IMR-90 (cell line): ENCODE measurements around the gene HEPHL1. TPM values are rescaled to one million over a fixed set of nuclear protein-coding genes. Genes with fewer than 3 reads are reported as not detected.

Experiments
- ATAC-seq: fragments of 200-7000 bp; cut with Tn5 transposase; 2 replicates; pipeline ENCODE4 v1.9.1; 2020; ENCODE audit warnings: low read depth, mild to moderate bottlenecking, moderate library complexity
- BruUV-seq: library from RNA; stranded (reverse); fragments of 400-500 nt; replicated peaks from 2 replicates; lab custom pipeline; 2021; lab: Mats Ljungman, UMichigan
- CTCF ChIA-PET: fragments of 300-600 bp; formaldehyde crosslinking; extraction: SDS; loops from one replicate; lab custom pipeline; 2021; ENCODE audit warnings: antibody characterized with exemption; lab: Yijun Ruan, JAX
- POLR2A ChIA-PET: fragments of 300-600 bp; sonication (Branson Sonifier 250); formaldehyde crosslinking; loops from one replicate; lab custom pipeline; 2022; ENCODE audit warnings: antibody characterized with exemption; ENCODE audit not compliant: unreplicated experiment; lab: Charles Lee
- DNase-seq: peaks from one replicate; pipeline ENCODE4 v3.0.0; 2013
- H2AFZ ChIP-seq: replicated peaks from 2 replicates; pipeline ENCODE3; 2013; ENCODE audit warnings: low read length, mild to moderate bottlenecking; ENCODE audit not compliant: poor library complexity
- H2AK5ac ChIP-seq: 2 replicates; pipeline ENCODE4 v1.6.1; 2013; ENCODE audit warnings: low read depth, low read length, inconsistent platforms
- H2AK9ac ChIP-seq: replicated peaks from 2 replicates; pipeline ENCODE3; 2013; ENCODE audit warnings: mild to moderate bottlenecking, low read depth, low read length, moderate library complexity; ENCODE audit not compliant: poor library complexity
- H2BK120ac ChIP-seq: 2 replicates; pipeline ENCODE4 v1.6.1; 2013; ENCODE audit warnings: low read depth, low read length, inconsistent platforms
- H2BK15ac ChIP-seq: 3 replicates; pipeline ENCODE4 v1.6.1; 2013; ENCODE audit warnings: low read depth, low read length, inconsistent platforms
- H2BK20ac ChIP-seq: 2 replicates; pipeline ENCODE4 v1.6.1; 2013; ENCODE audit warnings: low read depth, mild to moderate bottlenecking, inconsistent platforms, low read length, moderate library complexity
- H2BK5ac ChIP-seq: 2 replicates; pipeline ENCODE4 v1.6.1; 2013; ENCODE audit warnings: mild to moderate bottlenecking, low read depth, low read length, inconsistent platforms; ENCODE audit not compliant: poor library complexity, severe bottlenecking
- H3K14ac ChIP-seq: replicated peaks from 2 replicates; pipeline ENCODE4 v1.6.1; 2013; ENCODE audit warnings: low read depth, low read length, inconsistent platforms
- H3K18ac ChIP-seq: 2 replicates; pipeline ENCODE4 v1.6.1; 2013; ENCODE audit warnings: low read depth, low read length, control low read depth
- H3K23ac ChIP-seq: 2 replicates; pipeline ENCODE4 v1.6.1; 2013; ENCODE audit warnings: low read depth, low read length, inconsistent platforms
- H3K27ac ChIP-seq: 2 replicates; pipeline ENCODE4 v1.5.1; 2013; ENCODE audit warnings: mild to moderate bottlenecking, control low read depth, low read length; ENCODE audit not compliant: insufficient read depth
- H3K27me3 ChIP-seq: 2 replicates; pipeline ENCODE4 v1.6.1; 2013; ENCODE audit warnings: low read length; ENCODE audit not compliant: control insufficient read depth, insufficient read depth
- H3K36me3 ChIP-seq: 2 replicates; pipeline ENCODE4 v1.6.1; 2013; ENCODE audit warnings: low read length, mixed read lengths; ENCODE audit not compliant: control insufficient read depth, insufficient read depth
- H3K4ac ChIP-seq: 2 replicates; pipeline ENCODE4 v1.6.1; 2013; ENCODE audit warnings: low read depth, low read length, inconsistent platforms
- H3K4me1 ChIP-seq: 2 replicates; pipeline ENCODE4 v1.6.1; 2013; ENCODE audit warnings: low read length, mixed read lengths; ENCODE audit not compliant: control insufficient read depth, insufficient read depth
- H3K4me2 ChIP-seq: 2 replicates; pipeline ENCODE4 v1.6.1; 2013; ENCODE audit warnings: low read depth, mild to moderate bottlenecking, control low read depth, low read length, moderate library complexity
- H3K4me3 ChIP-seq: 2 replicates; pipeline ENCODE4 v1.5.1; 2013; ENCODE audit warnings: low read depth, mild to moderate bottlenecking, control low read depth, low read length, moderate library complexity; ENCODE audit not compliant: insufficient read depth
- H3K56ac ChIP-seq: 2 replicates; pipeline ENCODE4 v1.6.1; 2013; ENCODE audit warnings: low read length, inconsistent platforms; ENCODE audit not compliant: insufficient read depth; ENCODE audit errors: extremely low read depth
- H3K79me1 ChIP-seq, 2 experiments: 2 replicates each; pipeline ENCODE4 v1.6.1; 2013; ENCODE audit warnings: low read length in 2 of 2, inconsistent platforms in 1 of 2, low read depth in 1 of 2
- H3K9ac ChIP-seq: 2 replicates; pipeline ENCODE4 v1.6.1; 2013; ENCODE audit warnings: low read depth, low read length, control low read depth
- H3K9me1 ChIP-seq: 2 replicates; pipeline ENCODE4 v1.6.1; 2013; ENCODE audit warnings: low read length, inconsistent platforms; ENCODE audit not compliant: insufficient read depth
- H3K9me3 ChIP-seq: 2 replicates; pipeline ENCODE4 v1.6.1; 2013; ENCODE audit warnings: low read length; ENCODE audit not compliant: control insufficient read depth, insufficient read depth
- H4K20me1 ChIP-seq: 2 replicates; pipeline ENCODE4 v1.6.1; 2013; ENCODE audit warnings: low read length, inconsistent platforms; ENCODE audit not compliant: insufficient read depth
- H4K5ac ChIP-seq: 2 replicates; pipeline ENCODE4 v1.6.1; 2013; ENCODE audit warnings: mild to moderate bottlenecking, low read depth, low read length, control low read depth
- H4K8ac ChIP-seq, 2 experiments: 2 replicates each; pipeline ENCODE4 v1.6.1; 2013; ENCODE audit warnings: low read depth in 2 of 2, low read length in 2 of 2, control low read depth in 1 of 2, inconsistent platforms in 1 of 2
- H4K91ac ChIP-seq: 2 replicates; pipeline ENCODE4 v1.6.1; 2013; ENCODE audit warnings: low read depth, low read length, inconsistent platforms; ENCODE audit not compliant: insufficient read depth
- CTCF ChIP-seq: conservative IDR thresholded peaks from 2 replicates; pipeline ENCODE4 v1.5.1; 2012; ENCODE audit warnings: mild to moderate bottlenecking, low read depth, low read length, improper control_type of control experiment
- ELK1 ChIP-seq: fragments of 150-350 bp; IDR thresholded peaks from 2 replicates; pipeline ENCODE4 v1.6.1; 2016; ENCODE audit warnings: low read depth, mild to moderate bottlenecking, low read length, moderate library complexity, borderline replicate concordance
- FOS ChIP-seq: fragments of 150-350 bp; IDR thresholded peaks from 2 replicates; pipeline ENCODE4 v1.6.1; 2016; ENCODE audit warnings: low read depth, low read length
- MAZ ChIP-seq: IDR thresholded peaks from 2 replicates; pipeline ENCODE4 v1.6.1; 2012; ENCODE audit warnings: low read depth, mild to moderate bottlenecking, low read length, improper control_type of control experiment, moderate library complexity, borderline replicate concordance
- MXI1 ChIP-seq: IDR thresholded peaks from 2 replicates; pipeline ENCODE4 v1.6.1; 2012; ENCODE audit warnings: low read depth, mild to moderate bottlenecking, low read length, moderate library complexity, borderline replicate concordance
- NFE2L2 ChIP-seq: fragments of 150-350 bp; IDR thresholded peaks from 2 replicates; pipeline ENCODE4 v1.6.1; 2016; ENCODE audit warnings: low read depth, mild to moderate bottlenecking, low read length
- POLR2A ChIP-seq: IDR thresholded peaks from 2 replicates; pipeline ENCODE4 v1.6.1; 2012; ENCODE audit warnings: mild to moderate bottlenecking, low read depth, low read length
- RAD21 ChIP-seq: IDR thresholded peaks from 2 replicates; pipeline ENCODE4 v1.6.1; 2012; ENCODE audit warnings: low read length, improper control_type of control experiment
- RCOR1 ChIP-seq: IDR thresholded peaks from 2 replicates; pipeline ENCODE4 v1.6.1; 2012; ENCODE audit warnings: mild to moderate bottlenecking, low read length, improper control_type of control experiment; ENCODE audit not compliant: insufficient replicate concordance
- SMC3 ChIP-seq: fragments of 150-350 bp; IDR thresholded peaks from 2 replicates; pipeline ENCODE4 v1.6.1; 2016; ENCODE audit warnings: low read depth, mild to moderate bottlenecking, antibody characterized with exemption, low read length, moderate library complexity
- WGBS, 2 experiments: methylation state at CpG; one replicate each; pipeline versions ENCODE4 v1.1.5 to v1.1.7; 2013; ENCODE audit warnings: missing lambda C conversion rate in 2 of 2; ENCODE audit not compliant: insufficient read length in 1 of 2; ENCODE audit errors: extremely low coverage in 2 of 2; 5-methylcytosine and 5-hydroxymethylcytosine counted together
- dilution Hi-C: fragments of 300-500 bp; cut with HindIII; formaldehyde crosslinking; loops from one replicate; pipeline ENCODE4 v1.14.3; 2018; ENCODE audit warnings: low sequenced_read_pairs; ENCODE audit not compliant: unreplicated experiment
- in situ Hi-C: fragments of 300-500 bp; cut with MboI; formaldehyde crosslinking; loops from 3 replicates; pipeline ENCODE4 v1.14.3; 2019; ENCODE audit warnings: low sequenced_read_pairs, inconsistent platforms, mixed read lengths
- intact Hi-C: fragments of 100-400 bp; cut with micrococcal nuclease; formaldehyde crosslinking; loops from 2 replicates; pipeline ENCODE4 v1.10.0; 2022
- polyA plus RNA-seq, 3 experiments: library from polyadenylated mRNA; depleted of rRNA; stranded (reverse); fragments of >200 nt; gene quantifications; 2 replicates each; pipeline ENCODE4 v1.2.3, GENCODE V29; 2012; ENCODE audit warnings: low replicate concordance in 1 of 3
- total RNA-seq: library from RNA; depleted of rRNA; stranded (reverse); fragments of >200 nt; gene quantifications from 2 replicates; pipeline ENCODE4 v1.2.3, GENCODE V29; 2012

Gene HEPHL1
- total and polyA plus RNA-seq, 2 of the 4 experiments (the other 2 are of a cell fraction), result under 0.01 to 0.02 TPM

GRCh38 chr11:94046796-94047195 is 25.6 kb downstream of the HEPHL1 start:
- Histone ChIP-seq H3K4me2 (no peak overlapping the region), H3K36me3 (no peaks in the 10 kb centered on the region), H3K9ac (no peak overlapping the region), H3K4me1 (no peaks in the 10 kb centered on the region), H3K27me3 (peaks cover 2% of the 10 kb centered on the region; the same call in 1 of the 2 replicates), H2BK20ac (no peak overlapping the region), H2AK9ac (no peak overlapping the region), H2AK5ac (no peak overlapping the region), H4K91ac (no peak overlapping the region), H2AFZ (no peak overlapping the region), H3K18ac (no peak overlapping the region), H2BK5ac (no peak overlapping the region), H3K4ac (no peak overlapping the region), H4K5ac (no peak overlapping the region), H4K8ac (no peak overlapping the region), H3K9me3 (no peaks in the 10 kb centered on the region), H3K27ac (no peak overlapping the region), H2BK120ac (no peak overlapping the region), H3K79me1 (no peaks in the 10 kb centered on the region), H2BK15ac (no peak overlapping the region), H3K23ac (no peak overlapping the region), H3K14ac (no peak overlapping the region), H3K4me3 (no peak overlapping the region), H3K9me1 (no peaks in the 10 kb centered on the region; the same call in 1 of the 2 replicates), H3K56ac (no peak overlapping the region), H4K20me1 (no peaks in the 10 kb centered on the region)
- in situ Hi-C loops, result no loop called here
- ChIA-PET POLR2A (no interaction called here), CTCF (no interaction called here)
- dilution Hi-C loops, result no loop called here
- BruUV-seq, result no TSS peak
- DNase-seq, result no peak
- TF ChIP-seq ELK1, result no peak
- TF ChIP-seq RAD21, result no peak
- TF ChIP-seq NFE2L2, result no peak
- TF ChIP-seq MAZ, result no peak
- TF ChIP-seq CTCF, result no peak
- TF ChIP-seq POLR2A, result no peak
- TF ChIP-seq FOS, result no peak
- TF ChIP-seq RCOR1, result no peak
- no peak for TF ChIP-seq SMC3
- TF ChIP-seq MXI1, result no peak
- intact Hi-C loops, result no loop called here
- 33% methylated on average over 1 of the region's 1 CpG; no CpG with 5 or more reads in 1 of the 2 experiments for WGBS, 2 experiments
- no peak for ATAC-seq
